K562 (cell line): ENCODE results near the gene FTH1. TPM values are rescaled to one million over a fixed set of nuclear protein-coding genes. Genes with fewer than 3 reads are reported as not detected.

ENCODE experiments used
- ARID3B ChIP-seq: fragments of 250-450 bp; sonication (Bioruptor Pico); IDR thresholded peaks from 2 replicates; pipeline ENCODE4 v1.4.0; 2020; ENCODE audit warnings: borderline replicate concordance
- ATF4 ChIP-seq: fragments of 450-650 bp; formaldehyde crosslinking; IDR thresholded peaks from 2 replicates; pipeline ENCODE4 v1.4.0; 2022; ENCODE audit warnings: mild to moderate bottlenecking, moderate library complexity
- ELF1 ChIP-seq: fragments of 200-800 bp; sonication (Bioruptor generic); IDR thresholded peaks from 2 replicates; pipeline ENCODE4 v1.6.1; 2016; ENCODE audit warnings: missing genetic modification characterization, missing compliant biosample characterization
- FOXA3 ChIP-seq, 2 experiments: fragments of 450-650 bp in 1 of 2; sonication (generic) in 1 of 2; formaldehyde crosslinking; IDR thresholded peaks in 1 of 2; conservative IDR thresholded peaks in 1 of 2; 2 replicates each; pipeline versions ENCODE4 v1.4.0 to v1.8.0; 2020 to 2022; ENCODE audit warnings: mild to moderate bottlenecking in 2 of 2, missing genetic modification reagents in 1 of 2
- MAX ChIP-seq: sonication (generic); formaldehyde crosslinking; IDR thresholded peaks from 2 replicates; pipeline ENCODE4 v1.9.0; 2022; ENCODE audit warnings: mild to moderate bottlenecking, missing genetic modification reagents
- MAZ ChIP-seq, 2 experiments: fragments of 450-650 bp in 1 of 2; sonication (generic) in 1 of 2; formaldehyde crosslinking; IDR thresholded peaks in 1 of 2; conservative IDR thresholded peaks in 1 of 2; 2 replicates each; pipeline versions ENCODE4 v1.4.0 to v1.5.0; 2020; ENCODE audit warnings: mild to moderate bottlenecking in 1 of 2, missing genetic modification reagents in 1 of 2
- MTA2 ChIP-seq: fragments of 450-650 bp; IDR thresholded peaks from 2 replicates; pipeline ENCODE4 v1.6.1; 2016; ENCODE audit warnings: low read depth
- NBN ChIP-seq: fragments of 450-650 bp; IDR thresholded peaks from 2 replicates; pipeline ENCODE4 v1.6.1; 2016; ENCODE audit warnings: low read depth, mild to moderate bottlenecking
- NR2C1 ChIP-seq, 2 experiments: fragments of 450-650 bp; IDR thresholded peaks; 2 replicates each; pipeline ENCODE4 v1.6.1; 2017; ENCODE audit warnings: mild to moderate bottlenecking in 2 of 2, antibody characterized with exemption in 1 of 2, inconsistent platforms in 1 of 2, missing compliant biosample characterization in 1 of 2, missing genetic modification characterization in 1 of 2
- POU5F1 ChIP-seq: fragments of 150-350 bp; IDR thresholded peaks from 2 replicates; pipeline ENCODE4 v1.6.1; 2014; ENCODE audit warnings: borderline replicate concordance, low read length, low read depth, mild to moderate bottlenecking; ENCODE audit not compliant: partially characterized antibody
- RB1 ChIP-seq: fragments of 450-650 bp; IDR thresholded peaks from 2 replicates; pipeline ENCODE4 v1.6.1; 2017; ENCODE audit warnings: low read depth, mild to moderate bottlenecking
- RFX7 ChIP-seq: fragments of 250-450 bp; sonication (Bioruptor Pico); IDR thresholded peaks from 2 replicates; pipeline ENCODE4 v1.5.1; 2021; ENCODE audit warnings: mild to moderate bottlenecking
- SAFB ChIP-seq: fragments of 200-400 bp; formaldehyde crosslinking; IDR thresholded peaks from 2 replicates; pipeline ENCODE4 v1.6.1; 2017; ENCODE audit warnings: low read depth, low read length, borderline replicate concordance
- SIRT6 ChIP-seq: IDR thresholded peaks from one replicate; pipeline ENCODE4 v1.6.1; 2012; ENCODE audit warnings: low read depth, mild to moderate bottlenecking, control low read depth, inconsistent platforms, low read length, moderate library complexity
- SIX5 ChIP-seq, 2 experiments: IDR thresholded peaks; 2 replicates each; pipeline ENCODE4 v1.6.1; 2011; ENCODE audit warnings: low read length in 2 of 2, borderline replicate concordance in 1 of 2, low read depth in 1 of 2, mild to moderate bottlenecking in 1 of 2, moderate library complexity in 1 of 2; ENCODE audit not compliant: insufficient read depth in 1 of 2
- ZNF133 ChIP-seq: fragments of 250-450 bp; sonication (Bioruptor Pico); IDR thresholded peaks from 2 replicates; pipeline ENCODE4 v1.4.0; 2020; ENCODE audit warnings: mild to moderate bottlenecking
- ZNF431 ChIP-seq: sonication (generic); formaldehyde crosslinking; IDR thresholded peaks from 2 replicates; pipeline ENCODE4 v1.8.0; 2022; ENCODE audit warnings: mild to moderate bottlenecking, missing genetic modification reagents
- ZNF444 ChIP-seq: fragments of 250-450 bp; sonication (Bioruptor Pico); IDR thresholded peaks from 2 replicates; pipeline ENCODE4 v1.4.0; 2020; ENCODE audit warnings: mild to moderate bottlenecking, moderate library complexity
- ZNF518B ChIP-seq: fragments of 250-450 bp; sonication (Bioruptor Pico); IDR thresholded peaks from 2 replicates; pipeline ENCODE4 v1.5.0; 2021; ENCODE audit warnings: mild to moderate bottlenecking, moderate library complexity
- ZZZ3 ChIP-seq: fragments of 450-650 bp; IDR thresholded peaks from 2 replicates; pipeline ENCODE4 v1.6.1; 2016; ENCODE audit warnings: antibody characterized with exemption, mild to moderate bottlenecking, moderate library complexity
- polyA plus RNA-seq, 8 experiments: library from polyadenylated mRNA; depleted of rRNA in 4 of 8; stranded (reverse) in 5 of 8; unstranded in 3 of 8; fragments of >200 nt; fragmentation: Nextera tagmentation in 2 of 8; fragmentation: Illumina TruSeq in 1 of 8; extraction: Ambion mirVana in 2 of 8; extraction: Trizol in 1 of 8; gene quantifications; 2 replicates each; pipeline versions ENCODE4 v1.2.1 to v1.2.3, GENCODE V29; 2011 to 2014; ENCODE audit warnings: inconsistent platforms in 1 of 8, missing spikeins in 1 of 8
- total RNA-seq, 7 experiments: library from RNA; depleted of rRNA in 6 of 7; stranded (reverse); fragments of >200 nt in 6 of 7; fragmentation: Illumina TruSeq in 2 of 7; extraction: Trizol in 2 of 7; gene quantifications; 2 replicates each; pipeline versions ENCODE4 v1.2.1 to v1.2.3, GENCODE V29; 2011 to 2021; ENCODE audit warnings: low replicate concordance in 1 of 7

The FTH1 gene
- total and polyA plus RNA-seq, 9 of the 15 experiments (the other 6 are each of a cell fraction or from before 2014, with no cell fraction given) = 370 to 3,146 (median 802) TPM

- TF ChIP-seq FOXA3 (CRISPR knock-in tag; conservative IDR thresholded peaks at IDR 0.05 in 1 of 2, IDR thresholded peaks at IDR 0.05 in 1 of 2) = no peak
- TF ChIP-seq NR2C1 (IDR thresholded peaks at IDR 0.05) = no peak
- TF ChIP-seq NR2C1 (tag; IDR thresholded peaks at IDR 0.05) = no peak
- peak; percentile 62; the same call in 1 of the 2 replicates for TF ChIP-seq RB1
- no peak for TF ChIP-seq RFX7 (CRISPR knock-in tag)
- peak; percentile 58 to 80; a peak in 3 of 4 replicates for TF ChIP-seq MAZ (CRISPR knock-in tag; conservative IDR thresholded peaks at IDR 0.05 in 1 of 2, IDR thresholded peaks at IDR 0.05 in 1 of 2)
- TF ChIP-seq ZZZ3 = no peak
- no peak for TF ChIP-seq ZNF133 (CRISPR knock-in tag)
- TF ChIP-seq ZNF444 (CRISPR knock-in tag) = no peak
- no peak for TF ChIP-seq ARID3B (CRISPR knock-in tag)
- no peak for TF ChIP-seq SAFB
- peak; percentile 54 for TF ChIP-seq MAX (CRISPR knock-in tag)
- TF ChIP-seq ELF1 = no peak
- no peak for TF ChIP-seq ZNF518B
- no peak for TF ChIP-seq SIRT6
- no peak for TF ChIP-seq POU5F1
- no peak for TF ChIP-seq ATF4 (CRISPR knock-in tag)
- no peak for TF ChIP-seq SIX5 (IDR thresholded peaks at IDR 0.05; ENCODE audit: borderline replicate concordance in 1 of 2, insufficient read depth in 1 of 2, low read depth in 1 of 2, low read length in 2 of 2)
- no peak for TF ChIP-seq MTA2
- no peak for TF ChIP-seq NBN
- TF ChIP-seq ZNF431 (CRISPR knock-in tag) = no peak
Measured at GRCh38 chr11:61917334-61918109, 49.9 kb downstream of the FTH1 start, which contains the start of gene RAB3IL1 (continued).
